ENCODE results near the gene PILRA. TPM values are rescaled to one million over a fixed set of nuclear protein-coding genes. Genes with fewer than 3 reads are reported as not detected.
"Not testable (repeated sequence)": the region's sequence is repeated elsewhere in the genome, so short reads cannot be mapped to it uniquely, and the experiment has no call there.

The PILRA gene
- total RNA-seq, 1 experiment from 2014 or later = 0.68 TPM

DNA sequence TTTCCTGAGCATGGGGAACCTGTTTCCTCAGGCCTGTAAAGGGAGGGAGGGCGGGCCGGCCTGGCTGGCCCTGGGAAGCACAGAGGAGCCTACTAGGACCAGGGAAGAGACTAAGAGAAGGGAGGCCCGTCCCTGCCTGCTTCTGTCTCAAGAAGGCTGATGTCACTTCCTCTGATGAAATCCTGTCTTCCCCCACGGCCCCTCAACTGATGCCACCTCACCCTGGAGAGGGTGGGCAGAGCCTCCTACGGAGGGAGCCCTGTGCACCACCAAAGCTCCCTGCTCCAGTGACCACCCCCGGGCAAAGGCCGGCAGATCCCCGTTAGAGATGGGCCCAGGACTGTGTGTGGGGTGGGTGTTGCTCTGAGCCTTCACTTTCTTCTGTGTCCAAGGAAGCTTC is 1.0 kb upstream of the PILRA start:
- Histone ChIP-seq H3K27me3 (replicated peaks; ENCODE audit: control insufficient read depth, insufficient read depth, low read length) (no peaks in the 10 kb centered on the region), H3K36me3 (ENCODE audit: control insufficient read depth, insufficient read depth, low read length) (no peaks in the 10 kb centered on the region), H3K4me1 (no peaks in the 10 kb centered on the region), H3K4me3 (ENCODE audit: low read depth, low read length) (no peak overlapping the region), H3K9me3 (no peaks in the 10 kb centered on the region)
- intact Hi-C loops (cut with micrococcal nuclease; ENCODE audit: unreplicated experiment) = no loop called here
- Mint-ChIP-seq H3K27ac (ENCODE audit: unreplicated experiment) (no peak overlapping the region), H3K9me3 (ENCODE audit: unreplicated experiment) (no peaks in the 10 kb centered on the region), H3K4me1 (ENCODE audit: low read depth, unreplicated experiment) (no peaks in the 10 kb centered on the region), H3K36me3 (ENCODE audit: insufficient read depth, unreplicated experiment) (peaks cover 34% of the 10 kb centered on the region), H3K27me3 (ENCODE audit: insufficient read depth, unreplicated experiment) (no peaks in the 10 kb centered on the region), H3K4me3 (ENCODE audit: unreplicated experiment) (no peak overlapping the region)
- no TSS peak for BruUV-seq (replicated peaks)
- POLR2A ChIA-PET = no interaction called here
- CTCF ChIA-PET = interaction anchor here (0.6 kb wide), 1 partner anchor 209 kb away, joined by 4 read pairs; no protein-coding TSS in a partner anchor
- TF ChIP-seq, protein P1, sequence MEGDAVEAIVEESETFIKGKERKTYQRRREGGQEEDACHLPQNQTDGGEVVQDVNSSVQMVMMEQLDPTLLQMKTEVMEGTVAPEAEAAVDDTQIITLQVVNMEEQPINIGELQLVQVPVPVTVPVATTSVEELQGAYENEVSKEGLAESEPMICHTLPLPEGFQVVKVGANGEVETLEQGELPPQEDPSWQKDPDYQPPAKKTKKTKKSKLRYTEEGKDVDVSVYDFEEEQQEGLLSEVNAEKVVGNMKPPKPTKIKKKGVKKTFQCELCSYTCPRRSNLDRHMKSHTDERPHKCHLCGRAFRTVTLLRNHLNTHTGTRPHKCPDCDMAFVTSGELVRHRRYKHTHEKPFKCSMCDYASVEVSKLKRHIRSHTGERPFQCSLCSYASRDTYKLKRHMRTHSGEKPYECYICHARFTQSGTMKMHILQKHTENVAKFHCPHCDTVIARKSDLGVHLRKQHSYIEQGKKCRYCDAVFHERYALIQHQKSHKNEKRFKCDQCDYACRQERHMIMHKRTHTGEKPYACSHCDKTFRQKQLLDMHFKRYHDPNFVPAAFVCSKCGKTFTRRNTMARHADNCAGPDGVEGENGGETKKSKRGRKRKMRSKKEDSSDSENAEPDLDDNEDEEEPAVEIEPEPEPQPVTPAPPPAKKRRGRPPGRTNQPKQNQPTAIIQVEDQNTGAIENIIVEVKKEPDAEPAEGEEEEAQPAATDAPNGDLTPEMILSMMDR (IDR thresholded peaks at IDR 0.05; ENCODE audit: insufficient read depth in 1 of 2, low read depth in 1 of 2, low read length in 1 of 2, severe bottlenecking in 1 of 2, unreplicated experiment in 1 of 2) = no peak
- no peak for DNase-seq

DNA sequence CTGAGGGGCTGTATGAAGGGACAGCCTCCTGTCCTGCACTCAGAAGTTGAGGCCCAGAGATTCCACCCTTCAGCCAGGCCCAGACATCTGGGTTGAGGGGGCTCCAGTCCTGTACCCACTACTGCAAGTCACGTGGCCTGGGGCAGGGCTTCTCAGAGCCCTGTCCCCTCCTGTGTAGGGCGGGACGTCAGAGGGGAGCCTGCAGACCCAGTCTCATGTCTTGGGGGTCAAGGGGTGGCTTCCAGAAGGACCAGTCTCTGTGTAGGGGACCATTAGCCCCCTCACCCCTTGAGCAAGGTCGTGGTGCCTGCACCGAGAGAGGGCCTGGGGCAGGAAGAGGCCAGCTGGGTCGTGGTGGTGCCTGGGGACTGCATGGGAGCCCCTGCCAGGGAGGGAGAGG is 593 bp upstream of the PILRA start:
- no TSS peak for BruUV-seq (replicated peaks)

DNA sequence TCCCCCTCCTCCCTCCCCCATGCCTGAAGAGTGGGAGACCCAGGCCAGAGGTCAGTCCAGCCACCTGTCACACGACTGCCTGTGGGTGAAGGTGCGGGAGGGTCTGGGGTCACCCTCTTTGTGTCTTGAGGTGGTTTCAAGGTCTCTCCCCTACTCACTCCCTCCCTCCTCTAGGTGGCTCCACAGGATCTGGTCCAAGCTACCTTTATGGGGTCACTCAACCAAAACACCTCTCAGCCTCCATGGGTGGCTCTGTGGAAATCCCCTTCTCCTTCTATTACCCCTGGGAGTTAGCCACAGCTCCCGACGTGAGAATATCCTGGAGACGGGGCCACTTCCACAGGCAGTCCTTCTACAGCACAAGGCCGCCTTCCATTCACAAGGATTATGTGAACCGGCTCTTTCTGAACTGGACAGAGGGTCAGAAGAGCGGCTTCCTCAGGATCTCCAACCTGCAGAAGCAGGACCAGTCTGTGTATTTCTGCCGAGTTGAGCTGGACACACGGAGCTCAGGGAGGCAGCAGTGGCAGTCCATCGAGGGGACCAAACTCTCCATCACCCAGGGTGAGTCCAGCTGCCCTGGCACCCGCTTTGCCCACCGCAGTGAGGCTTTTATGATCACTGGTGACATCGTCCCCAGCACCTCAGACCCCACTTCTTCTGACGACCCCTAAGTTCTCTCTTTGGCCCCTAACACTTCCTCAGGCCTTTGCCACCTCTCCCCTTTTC is 747 bp downstream of the PILRA start:
- H3K4me3 ChIP-seq (ENCODE audit: low read depth, low read length); H3K27me3 ChIP-seq (replicated peaks; ENCODE audit: control insufficient read depth, insufficient read depth, low read length); BruUV-seq (replicated peaks); H3K4me1 ChIP-seq; H3K9me3 ChIP-seq; H3K27me3 Mint-ChIP-seq (ENCODE audit: insufficient read depth, unreplicated experiment); H3K27ac Mint-ChIP-seq (ENCODE audit: unreplicated experiment); DNase-seq; H3K36me3 ChIP-seq (ENCODE audit: control insufficient read depth, insufficient read depth, low read length); H3K4me3 Mint-ChIP-seq (ENCODE audit: unreplicated experiment); POLR2A ChIA-PET; H3K4me1 Mint-ChIP-seq (ENCODE audit: low read depth, unreplicated experiment); H3K9me3 Mint-ChIP-seq (ENCODE audit: unreplicated experiment): not testable (repeated sequence)
- peaks cover 21% of the 10 kb centered on the region for H3K36me3 Mint-ChIP-seq (ENCODE audit: insufficient read depth, unreplicated experiment)
- CTCF ChIA-PET = interaction anchor here (1.6 kb wide), 1 partner anchor 34 kb away, joined by 4 read pairs; no protein-coding TSS in a partner anchor
- TF ChIP-seq, protein P1 (IDR thresholded peaks at IDR 0.05; ENCODE audit: insufficient read depth in 1 of 2, low read depth in 1 of 2, low read length in 1 of 2, severe bottlenecking in 1 of 2, unreplicated experiment in 1 of 2) = peak in 1 of 2 experiments; percentile 26
- intact Hi-C loops (cut with micrococcal nuclease; ENCODE audit: unreplicated experiment) = loop anchor here (1.0 kb wide), 1 partner anchor 33 kb away; no protein-coding TSS in a partner anchor

More for the DNA sequence above, 593 bp upstream of the PILRA start:
- no peak for DNase-seq
- no peak overlapping the region for H3K4me3 Mint-ChIP-seq (ENCODE audit: unreplicated experiment)
- ChIA-PET CTCF (interaction anchor here (0.6 kb wide), 1 partner anchor 210 kb away, joined by 4 read pairs; no protein-coding TSS in a partner anchor), POLR2A (no interaction called here)
- no peak overlapping the region for H3K27ac Mint-ChIP-seq (ENCODE audit: unreplicated experiment)
- intact Hi-C loops (cut with micrococcal nuclease; ENCODE audit: unreplicated experiment) = no loop called here
- Histone ChIP-seq H3K4me1 (no peaks in the 10 kb centered on the region), H3K9me3 (no peaks in the 10 kb centered on the region), H3K4me3 (ENCODE audit: low read depth, low read length) (no peak overlapping the region), H3K27me3 (replicated peaks; ENCODE audit: control insufficient read depth, insufficient read depth, low read length) (no peaks in the 10 kb centered on the region), H3K36me3 (ENCODE audit: control insufficient read depth, insufficient read depth, low read length) (no peaks in the 10 kb centered on the region)
- TF ChIP-seq, protein P1 (IDR thresholded peaks at IDR 0.05; ENCODE audit: insufficient read depth in 1 of 2, low read depth in 1 of 2, low read length in 1 of 2, severe bottlenecking in 1 of 2, unreplicated experiment in 1 of 2) = no peak
- no peaks in the 10 kb centered on the region for H3K4me1 Mint-ChIP-seq (ENCODE audit: low read depth, unreplicated experiment)
- H3K36me3 Mint-ChIP-seq (ENCODE audit: insufficient read depth, unreplicated experiment) = peaks cover 29% of the 10 kb centered on the region
- H3K27me3 Mint-ChIP-seq (ENCODE audit: insufficient read depth, unreplicated experiment) = no peaks in the 10 kb centered on the region
- H3K9me3 Mint-ChIP-seq (ENCODE audit: unreplicated experiment) = no peaks in the 10 kb centered on the region
